ENCODE measurements around the gene ALK. TPM values are rescaled to one million over a fixed set of nuclear protein-coding genes. Genes with fewer than 3 reads are reported as not detected.

ALK gene
- total RNA-seq, 1 donor from 2014 or later = 1.0 TPM

DNA sequence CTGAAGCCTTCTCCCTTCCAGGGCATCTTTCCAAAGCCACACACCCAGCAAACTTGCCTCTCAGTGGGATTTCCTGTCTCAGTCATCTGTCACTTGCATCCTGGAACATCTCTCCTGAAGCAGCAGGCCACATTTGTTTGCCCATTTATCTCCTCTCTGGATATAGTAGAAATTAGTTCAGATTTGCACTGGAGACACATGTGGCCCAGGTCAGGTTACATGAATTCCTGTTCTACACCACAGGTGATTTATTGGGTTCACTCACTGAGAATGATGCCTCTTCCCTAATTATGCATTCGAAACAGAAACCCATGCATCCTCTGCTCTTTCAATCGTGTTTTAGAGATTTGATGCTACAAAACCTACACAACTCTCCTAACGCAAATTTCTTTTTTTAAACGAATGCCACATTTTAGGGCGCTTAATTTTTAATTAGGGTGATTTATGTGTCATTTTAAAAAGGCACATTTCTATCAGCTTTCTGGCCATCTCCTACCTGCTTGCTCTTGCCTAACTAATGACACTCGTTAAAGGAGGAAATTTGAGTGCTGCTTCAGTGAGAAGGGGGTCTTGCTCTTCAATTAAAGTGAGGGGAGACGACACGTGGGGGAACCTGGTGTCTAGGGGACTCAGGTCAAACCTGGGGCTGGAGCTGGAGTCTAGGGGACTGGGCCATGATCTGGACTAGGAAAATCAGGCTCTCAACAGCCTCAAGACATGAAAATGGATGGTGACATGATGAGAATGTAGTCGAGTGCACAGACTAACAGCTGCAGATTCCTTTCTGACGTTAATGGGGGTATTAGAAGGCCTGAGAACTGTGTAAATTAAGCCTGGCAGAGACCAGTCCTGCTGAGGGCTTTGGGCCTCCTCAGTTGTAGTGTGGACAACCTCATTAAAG is 584.8 kb downstream of the ALK start:
- DNase-seq (ENCODE audit: low spot score) = no peak

DNA sequence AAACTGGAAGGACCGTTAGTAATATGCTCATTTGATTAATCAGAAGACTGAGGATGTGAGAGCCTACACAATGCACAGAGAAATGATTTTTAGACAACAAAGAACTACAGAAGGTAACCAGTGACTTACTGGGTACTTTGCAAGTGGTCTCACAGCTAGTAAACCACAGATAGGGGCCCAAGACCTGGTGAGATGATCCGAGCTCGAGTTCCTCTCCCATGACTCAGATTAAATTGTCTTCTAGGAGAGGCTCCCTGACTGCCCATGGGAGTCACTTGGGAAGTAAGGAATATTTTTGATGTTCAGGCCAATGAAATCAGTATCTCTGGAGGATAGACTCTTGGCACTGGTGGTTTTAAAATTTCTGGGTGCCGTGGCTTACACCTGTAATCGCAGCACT is 586.0 kb downstream of the ALK start:
- DNase-seq (ENCODE audit: low spot score) = no peak

DNA sequence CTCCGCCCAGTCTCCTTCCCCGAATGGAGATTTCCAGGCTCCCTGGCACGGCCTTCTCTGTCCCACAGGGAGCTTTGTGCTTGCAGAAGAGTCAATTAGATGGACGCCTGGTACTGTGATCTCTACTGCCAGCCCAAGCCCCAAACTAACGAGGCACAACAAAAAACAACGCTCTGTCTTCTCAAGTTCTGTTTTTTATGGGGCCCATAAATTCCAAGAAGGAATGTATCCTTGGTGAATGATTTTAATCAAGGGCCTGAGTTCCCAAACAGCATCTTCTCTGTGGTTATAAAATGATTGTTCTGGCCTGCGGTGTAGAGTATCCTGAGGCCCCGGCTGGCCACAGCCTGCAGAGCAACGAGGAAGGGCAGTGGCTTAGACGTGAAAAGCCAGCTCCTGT is 586.7 kb downstream of the ALK start:
- DNase-seq (ENCODE audit: low spot score) = no peak

DNA sequence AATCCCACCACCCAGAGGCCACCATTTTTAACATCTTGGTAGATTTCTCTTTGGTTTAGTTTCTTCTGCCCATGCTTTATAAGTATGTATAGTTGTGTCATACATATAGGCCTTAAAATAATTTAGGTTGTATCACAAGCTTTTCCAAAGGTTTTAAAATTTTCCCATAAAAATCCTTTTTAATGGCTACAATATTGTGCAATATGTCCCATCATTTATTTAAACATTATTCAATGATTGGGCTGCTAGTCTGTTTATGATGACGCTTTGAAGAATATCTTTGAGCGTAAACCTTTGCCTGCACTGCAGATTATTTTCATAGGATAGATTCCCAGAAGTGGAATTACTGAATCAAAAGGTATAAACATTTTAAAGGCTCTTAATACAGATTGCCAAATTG is 588.8 kb downstream of the ALK start:
- no peak for DNase-seq (ENCODE audit: low spot score)

DNA sequence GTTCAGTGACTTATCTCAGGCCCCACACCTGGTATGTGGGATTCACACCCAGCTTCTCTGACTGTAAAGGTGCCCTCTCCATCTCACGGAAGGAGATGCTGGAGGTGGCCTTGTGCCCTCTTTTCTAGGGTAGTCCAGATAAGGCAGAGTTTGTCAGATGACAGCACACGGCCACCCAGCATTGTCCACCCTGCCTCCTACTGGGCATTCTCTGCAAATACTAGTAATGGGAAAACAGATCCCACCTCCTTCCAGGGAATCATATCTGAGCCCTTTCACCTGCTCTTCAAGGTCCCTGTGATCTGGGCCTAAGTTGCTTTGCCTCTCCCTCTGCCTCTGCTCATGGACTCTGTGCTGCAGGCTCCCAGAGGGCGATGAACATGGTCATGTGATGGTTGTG is 591.5 kb downstream of the ALK start:
- no peak for DNase-seq (ENCODE audit: low spot score)

DNA sequence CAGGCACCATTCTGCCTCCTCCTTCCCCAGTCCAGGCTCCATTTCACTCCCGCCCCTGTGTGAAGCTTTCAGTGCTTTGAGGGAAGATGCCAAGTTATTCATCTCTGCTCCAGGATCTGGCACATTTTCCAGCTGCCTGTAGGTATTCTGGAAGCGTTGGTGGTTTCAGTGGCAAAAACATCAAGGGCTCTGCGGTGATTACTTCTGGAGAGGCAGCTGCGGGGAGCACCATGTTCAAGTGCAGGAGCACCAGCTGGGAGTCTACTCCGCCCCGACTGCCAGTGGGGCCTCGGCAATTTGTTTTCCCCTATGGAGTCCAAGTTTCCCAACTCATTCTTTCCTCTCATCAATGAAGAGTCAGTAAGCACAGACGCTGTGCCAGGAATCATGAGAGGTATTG is 594.5 kb downstream of the ALK start:
- DNase-seq (ENCODE audit: low spot score) = no peak

DNA sequence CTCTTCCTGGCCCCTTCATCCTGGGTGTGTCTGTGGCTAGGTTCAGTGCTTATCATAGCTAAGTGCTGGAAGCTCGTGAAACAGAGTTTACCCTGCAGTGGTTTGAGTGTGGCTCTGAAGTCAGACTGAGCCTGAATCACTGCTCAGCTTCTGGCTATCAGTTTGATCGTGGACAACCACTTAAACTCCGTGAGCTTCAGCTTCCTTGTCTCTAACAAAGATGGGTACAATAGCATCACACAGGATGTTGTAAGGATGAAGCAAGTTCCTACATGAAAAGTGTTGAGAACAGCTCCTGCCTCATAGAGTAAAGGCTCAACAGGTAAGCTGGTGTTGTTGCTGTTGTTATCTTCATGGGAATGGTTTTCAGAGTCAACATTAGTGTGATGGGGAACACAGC is 595.8 kb downstream of the ALK start:
- no peak for DNase-seq (ENCODE audit: low spot score)

DNA sequence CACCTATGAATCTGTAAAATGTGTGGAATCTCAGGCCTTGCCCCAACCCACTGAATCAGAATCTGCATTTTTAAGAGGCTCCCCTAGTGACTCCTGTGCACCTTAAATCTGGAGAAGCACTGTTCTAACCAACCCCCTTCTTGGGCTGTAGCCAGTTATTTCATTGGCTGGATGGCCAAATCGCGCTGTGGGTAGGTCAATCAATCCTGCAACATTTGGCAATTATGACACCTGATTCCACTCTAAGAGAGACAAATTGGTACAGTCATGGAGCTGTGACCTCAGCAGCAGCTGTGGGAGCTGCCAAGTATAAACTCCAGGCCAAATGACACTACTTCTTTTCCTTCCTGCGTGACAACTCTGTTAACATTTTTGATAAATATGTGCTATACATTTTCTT is 597.4 kb downstream of the ALK start:
- DNase-seq (ENCODE audit: low spot score) = no peak

DNA sequence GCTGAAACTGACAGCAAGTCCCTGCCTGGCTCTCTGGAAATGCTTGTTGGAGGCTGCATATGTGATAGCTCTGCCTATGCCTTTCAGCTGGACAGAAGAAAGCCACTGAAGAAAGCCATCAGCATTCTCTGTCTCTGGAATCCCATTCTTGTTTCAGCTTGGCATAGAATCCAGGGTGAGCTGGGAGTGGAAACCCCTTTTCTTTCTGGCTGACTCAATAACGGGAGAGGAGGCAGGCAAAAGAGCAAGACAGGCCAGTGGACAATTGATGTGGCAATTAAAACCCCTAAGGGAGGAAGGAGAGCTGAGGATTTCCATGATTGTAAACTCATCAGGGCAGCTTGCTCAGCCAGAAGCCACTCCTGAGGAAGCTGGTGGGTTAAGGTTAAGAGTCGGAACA is 598.1 kb downstream of the ALK start:
- no peak for DNase-seq (ENCODE audit: low spot score)

DNA sequence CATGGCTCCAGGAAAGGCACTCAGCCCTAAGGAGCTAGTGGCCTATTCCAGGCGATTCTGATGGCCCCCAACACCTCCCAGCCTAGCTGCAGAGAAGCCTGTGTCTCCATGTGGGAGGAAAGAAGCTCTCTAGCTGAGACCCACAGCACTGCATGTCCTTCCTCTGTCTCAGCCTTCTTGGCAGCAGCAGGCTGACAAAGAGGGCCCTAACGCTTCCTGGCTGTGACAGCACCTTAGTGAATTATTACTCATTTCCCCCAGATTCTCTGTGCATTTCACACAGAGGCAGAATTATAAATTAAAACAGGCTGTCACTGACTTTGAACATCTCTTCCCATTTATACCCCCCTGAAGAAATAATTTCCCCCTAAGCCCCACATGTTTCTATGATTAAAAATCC is 599.4 kb downstream of the ALK start:
- DNase-seq (ENCODE audit: low spot score) = peak; percentile 49

DNA sequence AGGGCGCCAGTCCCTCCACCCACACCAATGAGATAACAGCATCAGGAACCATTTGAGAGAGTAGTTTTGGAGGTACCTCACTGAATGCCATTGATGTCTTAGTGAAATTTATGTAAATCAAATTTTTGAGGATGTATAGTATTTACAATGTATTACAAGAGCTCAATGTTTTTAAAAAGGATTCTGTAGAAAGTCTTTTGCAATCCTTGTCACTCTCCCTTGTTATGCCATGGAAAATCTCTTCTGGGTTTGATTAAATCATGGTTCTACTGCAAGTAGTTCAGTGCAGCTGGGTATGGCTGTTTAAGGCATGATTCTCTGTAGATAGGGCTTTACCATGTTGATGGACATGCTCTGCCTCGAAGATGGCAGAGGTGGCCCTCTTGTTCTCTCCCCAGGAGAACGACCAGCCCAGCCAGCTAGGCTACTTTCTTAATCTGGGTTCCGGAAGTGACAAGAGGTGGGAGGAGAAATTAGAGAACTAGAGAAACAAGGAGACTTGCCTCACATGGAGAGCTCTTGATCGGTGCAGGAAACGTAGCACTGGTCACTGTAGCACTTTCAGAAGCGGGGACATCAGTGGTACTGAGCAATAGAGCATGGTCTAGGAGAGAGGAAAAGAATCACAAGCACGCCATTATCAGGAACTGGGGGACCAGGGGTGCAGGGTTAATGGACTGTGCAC is 603.4 kb downstream of the ALK start:
- DNase-seq (ENCODE audit: low spot score) = no peak

DNA sequence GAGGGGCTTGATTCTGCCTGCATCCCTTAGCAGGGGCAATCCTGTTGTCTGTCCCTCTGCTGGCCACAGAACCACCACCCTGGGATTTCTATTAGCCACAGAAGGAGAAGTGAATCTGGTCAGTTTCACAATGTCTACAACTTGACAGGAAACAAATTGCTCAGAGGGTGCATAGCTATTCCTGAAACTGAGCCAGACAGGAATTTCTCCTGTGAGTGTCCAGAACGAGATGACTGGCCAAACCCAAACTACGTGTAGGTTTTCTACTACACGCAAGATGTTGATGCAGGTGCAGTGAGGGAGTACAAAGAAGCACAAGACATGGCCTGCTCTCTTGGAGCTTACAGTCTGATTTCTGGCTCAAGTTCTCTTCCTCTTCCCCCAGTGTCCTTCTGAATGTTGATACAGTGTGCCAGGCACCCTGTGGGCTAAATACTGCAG is 604.3 kb downstream of the ALK start:
- DNase-seq (ENCODE audit: low spot score) = no peak

DNA sequence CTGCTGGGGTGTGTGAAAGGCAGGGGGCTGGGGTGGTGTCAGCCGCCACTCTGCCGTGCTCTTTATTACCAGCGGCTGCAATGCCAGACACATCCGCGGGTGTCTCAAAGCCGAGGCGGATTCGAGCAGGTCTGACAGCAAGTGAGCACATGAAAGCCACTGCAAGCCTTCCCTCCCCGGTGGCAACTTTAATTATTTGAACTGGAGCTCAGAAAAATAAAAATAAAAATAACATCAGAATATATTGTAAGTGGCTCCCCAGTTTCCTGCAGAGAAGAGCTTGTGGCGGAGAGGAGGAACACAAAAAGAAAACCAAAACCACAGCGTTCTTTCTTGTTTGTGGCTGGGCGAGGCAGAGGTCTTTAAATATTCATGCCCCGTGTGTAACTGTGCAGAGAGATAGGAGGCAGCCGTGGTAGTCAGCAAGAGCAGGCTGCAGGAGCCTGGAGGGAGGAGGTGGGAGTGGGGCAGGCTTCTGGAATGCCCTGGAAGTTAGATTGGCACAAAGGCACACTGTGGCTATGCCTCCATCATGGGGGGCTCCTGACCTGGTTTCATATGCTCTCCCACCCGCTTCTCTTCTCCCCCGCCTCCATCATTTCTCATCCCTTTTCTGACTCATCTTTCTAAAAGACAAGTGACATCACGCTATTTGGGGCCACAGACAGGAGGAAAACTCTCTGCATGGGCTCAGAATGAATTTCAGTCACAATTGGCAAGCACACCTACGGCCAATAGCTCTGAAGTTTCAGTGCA is 606.4 kb downstream of the ALK start:
- no peak for DNase-seq (ENCODE audit: low spot score)

DNA sequence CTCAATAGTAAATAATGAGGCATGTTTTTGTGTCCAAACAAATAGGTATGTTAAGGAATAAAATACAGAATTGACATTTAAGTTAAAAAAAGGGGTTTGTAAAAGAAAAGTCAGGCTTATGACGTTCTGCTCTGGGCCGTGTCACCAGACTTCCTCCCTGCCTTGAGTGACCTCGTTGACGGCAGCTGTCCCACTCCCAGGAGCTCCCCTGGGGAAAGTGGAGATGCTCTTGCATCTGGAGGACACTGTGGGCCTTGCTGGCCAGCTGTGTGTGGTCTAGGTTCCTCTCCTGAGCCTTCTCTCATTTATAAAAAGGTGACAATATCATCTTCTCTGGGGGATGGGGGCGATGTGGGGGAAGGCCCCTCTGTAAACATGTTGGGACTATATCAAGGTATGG is 609.9 kb downstream of the ALK start:
- no peak for DNase-seq (ENCODE audit: low spot score)

DNA sequence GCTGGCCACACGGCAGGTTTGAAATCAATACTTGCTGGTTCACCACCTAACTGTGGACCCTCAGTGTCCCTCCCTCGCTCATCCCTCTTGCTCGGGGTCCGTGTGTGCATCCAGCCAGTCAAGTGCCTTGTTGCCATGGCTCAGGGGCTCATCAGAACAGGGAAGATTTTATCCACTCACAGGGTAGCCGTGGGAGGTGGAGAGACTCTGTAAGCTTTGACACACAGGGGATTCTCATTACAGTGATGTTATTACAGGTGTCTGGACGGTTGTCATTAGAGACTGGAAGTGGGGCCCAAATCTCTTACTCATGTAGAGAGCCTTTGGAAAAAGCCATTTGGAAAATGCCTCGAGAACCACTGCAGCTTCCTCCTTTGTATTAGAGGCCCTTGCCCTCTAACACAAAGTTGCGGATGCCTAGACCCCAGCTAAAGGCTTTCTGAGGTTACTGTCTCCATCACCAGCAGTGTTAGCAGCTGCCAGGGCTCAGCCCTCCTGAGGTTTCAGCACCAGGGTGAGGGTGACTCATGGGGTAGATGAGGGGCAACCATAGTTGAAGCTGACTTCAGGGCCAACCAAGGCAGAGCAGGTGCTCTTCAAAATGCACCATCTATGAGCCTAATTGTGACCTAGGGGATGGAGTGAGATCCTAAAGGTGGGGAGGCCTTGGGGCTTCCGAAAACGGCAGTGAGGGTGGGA is 610.6 kb downstream of the ALK start:
- DNase-seq (ENCODE audit: low spot score) = no peak

DNA sequence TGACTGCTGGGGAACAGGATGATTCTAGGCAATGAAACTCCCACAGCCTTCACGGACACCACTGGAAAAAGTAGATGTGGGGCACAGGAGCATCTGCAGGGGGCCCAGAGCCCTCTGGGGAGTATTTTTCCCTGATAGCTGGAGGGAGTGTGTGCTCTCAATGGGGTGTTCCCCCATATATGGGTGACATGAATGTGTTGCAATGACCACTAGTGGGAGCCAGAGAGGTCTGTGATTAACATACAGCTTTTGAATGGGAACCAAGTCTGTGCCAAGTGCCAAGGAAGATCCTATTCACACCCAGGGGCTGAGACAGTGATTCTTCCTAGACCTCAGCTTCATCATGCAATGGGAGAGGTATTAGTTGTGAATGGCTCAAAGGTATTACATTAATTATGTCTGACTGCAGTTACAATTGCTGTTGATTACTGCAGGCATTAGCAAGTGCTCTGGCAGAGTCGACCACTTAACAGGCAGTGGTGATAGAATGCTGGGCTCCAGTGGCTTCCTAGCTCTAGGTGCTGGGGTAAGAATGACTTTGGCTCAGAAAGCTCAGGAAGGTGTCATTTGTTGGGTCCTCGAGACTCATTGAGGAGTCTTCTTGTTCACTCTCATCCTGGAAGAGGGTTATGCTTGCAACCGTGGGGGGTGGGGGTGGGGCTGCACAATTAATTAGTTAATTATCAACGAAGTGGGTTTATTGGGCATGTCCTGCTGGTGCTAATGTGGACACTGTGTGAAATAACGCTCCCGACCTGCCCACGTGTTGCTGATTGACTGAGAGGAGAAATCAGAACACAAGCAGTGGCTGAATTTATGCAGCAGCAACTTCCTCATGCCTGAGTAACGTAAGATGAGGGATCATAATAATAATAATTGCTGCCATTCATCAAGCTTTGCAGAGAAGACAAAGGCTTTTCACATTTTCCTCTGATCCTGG is 612.0 kb downstream of the ALK start:
- peak; percentile 22 for DNase-seq (ENCODE audit: low spot score)

DNA sequence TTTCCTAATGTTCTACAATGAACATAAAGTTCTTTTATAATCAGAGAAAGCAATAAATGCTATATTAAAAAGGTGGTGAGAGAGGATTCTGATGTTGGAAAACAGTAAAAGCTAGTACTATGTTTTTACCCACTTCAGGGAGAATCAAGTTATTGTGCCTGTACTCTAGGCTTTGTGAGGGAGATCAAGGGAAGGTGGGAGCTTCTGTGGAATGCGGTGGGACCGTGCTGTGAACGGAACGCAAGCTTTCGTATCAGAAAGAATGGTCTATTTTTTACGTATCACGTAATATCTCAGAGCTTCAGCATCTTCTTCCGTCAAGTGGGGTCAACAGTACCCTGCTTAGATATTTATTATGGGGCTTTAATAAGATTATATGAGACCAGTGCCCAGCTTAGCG is 613.0 kb downstream of the ALK start:
- no peak for DNase-seq (ENCODE audit: low spot score)

DNA sequence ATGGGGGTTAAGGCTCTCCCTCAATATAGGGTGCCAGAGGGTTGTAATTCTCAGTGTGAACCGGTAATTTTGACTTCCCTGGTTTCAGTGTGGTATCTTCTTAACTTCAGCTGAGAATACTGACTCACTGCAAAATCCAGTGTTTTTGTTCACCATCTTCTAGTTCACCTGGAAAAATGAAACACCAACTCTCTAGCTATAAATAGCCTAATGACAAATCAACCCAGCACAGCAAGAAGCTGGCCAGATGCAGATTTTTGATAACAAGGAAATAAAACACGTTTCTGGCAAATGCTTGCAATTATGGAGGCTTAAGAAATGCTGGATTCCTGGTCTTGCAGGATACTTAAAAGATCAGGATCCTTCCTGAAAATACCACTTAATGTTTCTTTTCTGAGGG is 613.9 kb downstream of the ALK start:
- no peak for DNase-seq (ENCODE audit: low spot score)

DNA sequence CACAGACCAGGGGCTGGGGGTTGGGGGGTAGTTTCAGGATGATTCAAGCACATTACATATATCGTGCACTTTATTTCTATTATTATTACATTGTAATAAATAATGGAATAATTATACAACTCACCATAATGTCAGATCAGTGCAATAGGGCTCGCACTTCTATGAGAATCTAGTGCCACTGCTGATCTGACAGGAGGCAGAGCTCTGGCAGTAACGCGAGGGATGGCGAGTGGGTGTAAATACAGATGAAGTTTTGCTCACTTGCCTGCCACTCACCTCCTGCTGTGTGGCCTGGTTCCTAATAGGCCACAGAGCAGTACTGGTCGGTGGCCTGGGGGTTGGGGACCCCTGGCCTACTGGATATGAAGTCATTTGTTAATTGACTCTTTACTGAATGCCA is 615.6 kb downstream of the ALK start:
- peak; percentile 53 for DNase-seq (ENCODE audit: low spot score)

DNA sequence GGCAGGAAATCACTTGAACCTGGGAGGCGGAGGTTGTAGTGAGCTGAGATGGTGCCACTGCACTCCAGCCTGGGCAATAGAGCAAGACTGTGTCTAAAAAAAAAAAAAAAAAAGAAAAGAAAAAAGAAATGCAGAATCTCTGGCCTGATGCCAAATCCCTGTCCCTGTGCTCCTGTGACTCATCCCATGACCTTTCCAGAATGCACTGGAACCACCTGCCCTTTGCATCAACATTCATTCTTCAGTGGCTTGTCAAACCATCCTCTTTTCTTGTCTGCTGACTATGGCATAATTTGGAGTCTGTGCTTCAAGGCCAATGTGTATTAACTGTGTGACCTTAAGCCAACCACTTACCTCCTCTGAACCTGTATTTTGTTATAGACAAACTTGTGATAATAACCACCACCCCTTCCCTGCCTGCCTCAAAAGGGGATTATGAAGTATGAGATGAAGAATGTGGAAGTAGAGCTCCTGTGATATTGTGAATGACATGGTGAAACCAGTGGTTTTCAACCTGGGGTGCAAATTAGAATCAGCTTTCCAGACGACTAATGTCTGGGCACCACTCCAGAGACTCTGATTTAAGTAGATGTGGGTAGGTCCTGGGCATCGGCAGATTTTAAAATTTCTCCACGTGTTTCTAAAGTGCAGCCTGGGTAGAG is 616.9 kb downstream of the ALK start:
- DNase-seq (ENCODE audit: low spot score) = no peak
